GM10266 (cell line): ENCODE measurements around the gene CCND1.

ENCODE experiments used
- DNase-seq: peaks from one replicate; pipeline ENCODE4 v3.0.0; 2012; ENCODE audit errors: extremely low spot score
- TF ChIP-seq, protein P1 (sequence below): IDR thresholded peaks from 2 replicates; pipeline ENCODE4 v1.5.1; 2012; ENCODE audit warnings: mild to moderate bottlenecking, low read depth; ENCODE audit not compliant: control insufficient read depth, insufficient read depth; ENCODE audit errors: missing control alignments

CCND1 gene

DNA sequence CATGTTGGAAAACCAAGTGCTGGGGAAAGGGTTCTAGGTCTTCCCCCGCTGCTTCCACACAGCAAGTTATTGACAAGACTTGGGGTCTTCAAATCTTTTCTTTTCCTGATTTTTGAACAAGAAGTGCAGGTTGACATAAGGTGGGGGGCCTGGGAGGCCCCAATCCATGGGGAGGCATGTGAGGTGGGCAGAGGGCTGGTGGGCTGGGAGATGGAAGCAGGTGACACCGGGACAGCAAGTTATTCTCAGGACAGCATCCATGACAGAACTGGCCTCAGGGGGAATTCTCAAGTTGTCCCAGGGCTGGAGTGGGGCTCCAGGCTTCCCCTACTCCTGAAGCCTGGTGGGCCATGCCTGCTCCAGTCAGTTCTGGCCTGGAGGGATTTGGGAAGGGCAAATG, 57.4 kb downstream of the CCND1 start:
- TF ChIP-seq, protein P1, sequence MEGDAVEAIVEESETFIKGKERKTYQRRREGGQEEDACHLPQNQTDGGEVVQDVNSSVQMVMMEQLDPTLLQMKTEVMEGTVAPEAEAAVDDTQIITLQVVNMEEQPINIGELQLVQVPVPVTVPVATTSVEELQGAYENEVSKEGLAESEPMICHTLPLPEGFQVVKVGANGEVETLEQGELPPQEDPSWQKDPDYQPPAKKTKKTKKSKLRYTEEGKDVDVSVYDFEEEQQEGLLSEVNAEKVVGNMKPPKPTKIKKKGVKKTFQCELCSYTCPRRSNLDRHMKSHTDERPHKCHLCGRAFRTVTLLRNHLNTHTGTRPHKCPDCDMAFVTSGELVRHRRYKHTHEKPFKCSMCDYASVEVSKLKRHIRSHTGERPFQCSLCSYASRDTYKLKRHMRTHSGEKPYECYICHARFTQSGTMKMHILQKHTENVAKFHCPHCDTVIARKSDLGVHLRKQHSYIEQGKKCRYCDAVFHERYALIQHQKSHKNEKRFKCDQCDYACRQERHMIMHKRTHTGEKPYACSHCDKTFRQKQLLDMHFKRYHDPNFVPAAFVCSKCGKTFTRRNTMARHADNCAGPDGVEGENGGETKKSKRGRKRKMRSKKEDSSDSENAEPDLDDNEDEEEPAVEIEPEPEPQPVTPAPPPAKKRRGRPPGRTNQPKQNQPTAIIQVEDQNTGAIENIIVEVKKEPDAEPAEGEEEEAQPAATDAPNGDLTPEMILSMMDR: no peak
- DNase-seq: no peak

DNA sequence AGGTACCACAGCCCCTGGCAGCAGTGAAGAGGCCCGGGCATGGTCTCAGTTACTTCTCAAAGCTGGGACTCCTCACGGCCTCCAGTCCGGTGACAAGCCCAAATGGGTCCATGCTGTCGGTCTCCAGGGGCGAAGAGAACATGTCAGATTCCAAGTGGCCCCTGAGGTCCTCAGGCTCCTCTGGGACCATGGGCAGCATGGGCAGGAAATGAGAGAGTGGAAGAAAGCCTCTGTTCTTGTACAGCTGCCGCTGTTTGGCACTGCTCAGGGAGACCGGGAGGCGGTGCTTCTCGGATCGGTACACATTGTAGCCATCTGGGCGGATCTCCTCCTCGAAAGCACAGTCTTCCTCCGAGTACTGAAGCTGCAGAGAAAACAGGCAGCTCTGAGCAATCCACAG, 58.3 kb downstream of the CCND1 start:
- no peak for DNase-seq
- TF ChIP-seq, protein P1: no peak

DNA sequence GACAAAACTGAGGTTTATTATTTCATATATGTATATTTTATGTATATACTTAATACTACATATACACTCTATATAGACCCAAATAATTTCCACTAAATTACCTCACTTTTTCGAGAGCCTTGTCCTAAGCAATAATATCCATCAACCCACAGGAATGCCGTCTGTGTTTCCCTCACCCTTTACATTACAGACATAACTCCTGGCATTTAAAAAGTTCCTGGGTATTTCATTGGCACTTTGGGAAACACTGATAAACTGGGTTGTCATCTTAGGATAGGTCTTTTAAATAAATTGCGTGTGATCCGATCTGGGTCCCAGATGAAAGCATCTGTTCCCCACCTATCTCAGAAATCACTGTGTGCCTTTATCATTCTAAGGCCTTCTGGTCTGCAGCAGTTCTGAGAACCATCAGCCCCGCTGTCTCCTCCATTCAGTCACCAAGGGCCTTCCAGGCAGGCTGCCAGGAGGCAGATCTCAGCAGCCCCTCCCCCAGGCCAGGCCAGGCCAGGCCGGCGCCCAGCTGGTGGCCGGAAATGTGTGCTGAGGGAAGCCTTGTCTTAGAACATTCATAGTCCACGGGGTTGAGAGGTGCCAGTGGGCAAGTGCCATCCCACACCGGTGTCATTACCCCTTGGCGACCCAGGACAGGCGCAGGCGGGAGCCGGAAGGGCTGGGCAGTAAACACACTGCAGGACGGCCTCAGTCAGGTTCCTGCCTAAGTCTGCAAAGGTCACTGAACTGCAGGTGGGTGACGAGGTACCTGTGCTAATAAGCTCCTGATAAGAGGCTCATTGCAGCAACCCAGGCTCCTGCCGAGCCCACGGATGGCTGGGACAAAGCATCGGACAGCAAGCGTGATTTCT, 59.6 kb downstream of the CCND1 start:
- TF ChIP-seq, protein P1: no peak
- no peak for DNase-seq

DNA sequence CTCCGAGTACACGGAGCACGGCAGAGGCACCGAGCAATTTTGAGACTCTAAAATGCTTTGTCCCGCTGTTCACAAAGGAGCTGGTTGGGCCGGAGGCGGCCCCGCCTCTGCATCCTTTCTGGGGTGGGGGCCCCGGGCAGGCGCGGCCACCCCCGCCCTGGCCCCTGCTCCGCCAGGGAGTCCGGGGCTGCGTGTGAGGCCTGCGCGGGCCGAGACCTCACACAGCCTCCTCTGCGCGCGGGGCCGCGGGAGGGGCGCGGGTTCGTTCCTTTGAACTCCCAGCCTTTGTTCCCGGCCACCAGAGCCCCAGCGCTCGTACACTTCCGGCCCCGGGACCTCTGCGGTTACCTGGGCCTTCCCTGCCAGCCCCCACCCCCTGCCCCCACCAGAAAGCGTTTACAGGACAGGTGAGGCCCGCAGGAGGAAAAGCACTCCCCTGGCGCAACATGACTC, 61.3 kb downstream of the CCND1 start:
- no peak for DNase-seq
- TF ChIP-seq, protein P1: no peak

- TF ChIP-seq, protein P1: no peak
- DNase-seq: no peak
Observed at GRCh38 chr11:69702769-69703452, 62.0 kb downstream of the CCND1 start.

- DNase-seq: no peak
- TF ChIP-seq, protein P1: no peak
Observed at GRCh38 chr11:69703453-69703767, 62.5 kb downstream of the CCND1 start.
